DMS53 treated with DMSO at 0.1 percent for 48 hours (cell line): ENCODE results near the gene APBB2.

Experiments
- DNase-seq: peaks from one replicate; lab custom pipeline; 2025; ENCODE audit not compliant: unreplicated experiment; lab: John Stamatoyannopoulos, UW

The APBB2 gene

DNA sequence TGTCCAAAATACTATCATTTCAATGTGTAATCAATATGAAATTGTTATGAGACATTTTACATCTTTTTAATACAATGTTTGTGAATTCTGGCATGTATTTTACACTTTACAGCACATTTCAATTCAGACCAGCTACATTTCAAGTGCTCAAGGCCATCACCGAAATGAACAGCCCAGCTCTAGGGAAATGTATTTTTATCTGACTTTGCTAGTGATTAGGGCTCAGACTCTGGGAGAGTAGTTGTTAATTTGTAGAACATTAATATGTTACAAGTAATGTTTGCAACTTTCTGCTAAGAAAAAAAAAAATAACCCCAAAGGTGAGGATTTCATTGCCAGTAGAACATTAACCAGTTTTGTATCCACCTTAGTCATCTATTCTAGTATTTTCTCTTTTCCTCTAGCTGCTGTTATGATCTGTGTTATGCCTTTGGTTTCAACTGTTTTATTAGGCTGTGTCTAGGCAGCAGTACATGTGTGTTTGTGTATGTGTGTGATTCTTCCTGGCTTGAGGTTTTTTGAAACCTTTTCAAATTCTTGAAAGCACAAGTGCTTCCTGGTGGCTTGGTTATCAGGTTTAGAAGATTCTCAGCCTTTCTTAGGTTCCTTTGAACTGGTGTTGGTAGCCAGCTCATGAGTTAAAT is 338.7 kb downstream of the APBB2 start:
- DNase-seq: no peak

DNA sequence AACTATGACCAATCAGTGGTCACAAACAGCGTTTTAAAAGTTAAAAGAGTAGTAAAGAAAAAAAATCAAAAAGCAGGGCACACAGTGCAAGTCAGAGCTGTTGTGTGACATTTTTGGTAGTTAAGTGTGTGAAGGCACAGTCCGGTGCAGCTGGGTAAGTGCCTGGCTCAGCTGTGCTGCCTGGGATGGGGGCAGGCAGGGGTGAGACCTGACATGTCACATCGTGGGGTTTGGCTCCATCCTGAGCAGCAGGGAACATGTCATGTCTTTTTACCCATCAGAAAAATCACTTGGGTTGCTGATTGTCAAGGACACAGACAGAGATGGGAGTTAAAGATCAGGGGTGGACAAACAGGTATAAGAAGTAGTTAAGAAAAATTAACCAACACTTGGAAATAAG is 339.4 kb downstream of the APBB2 start:
- DNase-seq: no peak

DNA sequence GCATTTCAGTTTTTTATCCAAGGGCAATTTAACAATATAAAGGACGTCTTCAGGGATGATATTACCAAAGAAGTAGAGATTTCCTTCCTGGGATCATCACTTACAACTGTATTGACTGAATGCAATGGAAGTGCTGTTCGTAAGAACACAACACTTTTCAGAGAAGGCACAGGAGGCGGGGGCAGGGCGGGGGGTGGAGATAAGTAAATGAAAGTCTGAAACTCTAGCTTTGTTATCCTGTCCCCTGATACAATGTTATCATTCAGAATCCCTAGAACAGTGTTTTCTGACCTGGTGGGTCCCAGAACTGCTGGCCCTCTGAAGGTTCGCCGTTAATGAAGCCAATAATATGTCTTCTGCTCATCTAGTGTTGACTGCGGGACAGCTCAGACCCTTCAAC is 340.0 kb downstream of the APBB2 start:
- no peak for DNase-seq

DNA sequence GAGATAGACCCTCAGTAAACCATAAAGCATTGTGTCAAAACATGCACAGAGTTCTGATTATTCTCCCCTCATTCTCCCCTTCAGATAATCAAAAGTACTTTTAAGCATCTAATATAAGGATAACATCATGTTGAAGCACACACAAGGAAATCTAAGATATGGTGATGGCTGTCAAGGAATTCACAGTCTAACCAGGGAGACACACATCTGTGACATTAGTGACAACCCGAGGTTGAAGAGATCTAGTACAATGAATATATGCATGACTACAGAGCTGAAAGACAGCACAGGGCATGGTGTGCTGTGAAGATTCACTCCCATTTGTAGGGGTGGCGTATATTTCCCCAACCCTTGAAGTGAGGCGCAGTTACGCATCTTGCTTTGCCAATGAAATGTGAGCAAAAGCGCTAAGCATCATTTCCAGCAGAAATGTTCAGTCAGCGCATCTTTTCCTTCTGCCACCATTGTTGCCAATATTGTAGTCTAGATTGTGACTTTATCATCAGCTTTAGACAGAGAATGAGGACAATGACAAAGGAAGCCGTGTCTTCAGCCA is 342.6 kb downstream of the APBB2 start:
- DNase-seq: no peak

DNA sequence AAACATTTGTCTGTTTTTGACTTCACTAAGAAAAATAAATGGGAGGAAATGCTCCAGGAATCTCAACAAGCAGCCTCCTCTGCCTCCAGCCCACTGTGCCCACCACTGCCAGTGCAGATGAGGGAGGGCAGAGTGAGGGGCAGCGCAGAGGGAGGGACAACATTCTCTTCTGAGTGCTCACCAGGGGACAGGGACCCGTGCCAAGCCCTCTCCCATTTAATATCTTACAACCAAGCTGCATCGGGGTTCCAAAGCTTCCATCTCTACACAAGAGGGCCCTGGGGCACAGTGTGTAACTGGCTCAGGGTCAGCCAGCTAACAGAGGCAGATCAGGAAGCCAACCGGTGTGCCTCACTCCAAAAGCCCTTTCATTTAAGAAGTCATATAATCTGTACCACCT is 344.2 kb downstream of the APBB2 start:
- DNase-seq: no peak

DNA sequence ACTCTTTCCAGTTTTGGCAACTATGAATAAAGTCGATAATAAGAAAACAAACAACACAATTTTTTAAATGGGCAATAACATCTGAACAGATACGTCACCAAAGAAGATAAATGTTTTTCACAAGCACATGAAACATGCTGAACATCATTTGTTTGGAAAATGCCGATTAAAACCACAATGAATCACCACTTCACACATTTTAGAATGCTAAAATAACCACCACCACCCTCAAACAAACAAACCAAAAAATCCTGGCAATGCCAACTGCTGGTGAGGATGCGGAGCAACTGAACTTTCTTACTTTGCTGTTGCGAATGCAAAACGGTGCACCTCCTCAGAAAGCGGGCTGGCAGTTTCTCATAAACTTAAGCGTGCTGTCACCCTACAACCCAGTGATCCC is 348.6 kb downstream of the APBB2 start:
- DNase-seq: no peak

DNA sequence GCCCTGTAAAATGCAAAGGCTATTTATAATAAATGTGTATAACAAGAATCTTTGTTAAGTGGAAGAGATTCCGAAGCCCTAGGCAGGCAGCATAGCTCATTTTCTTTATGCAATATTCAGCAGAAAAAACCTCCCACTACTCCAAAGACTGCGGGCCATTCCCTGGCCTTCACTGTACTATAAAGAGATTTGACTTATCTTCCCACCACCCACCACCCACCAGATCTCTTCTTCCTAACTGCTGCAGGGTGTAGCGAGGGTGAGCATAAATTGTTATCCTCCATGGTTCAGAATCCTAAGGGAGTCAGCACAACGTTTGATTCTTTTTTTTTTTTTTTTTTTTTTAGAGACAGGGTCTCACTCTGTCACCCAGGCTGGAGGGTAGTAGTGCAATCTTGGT is 349.8 kb downstream of the APBB2 start:
- DNase-seq: no peak

DNA sequence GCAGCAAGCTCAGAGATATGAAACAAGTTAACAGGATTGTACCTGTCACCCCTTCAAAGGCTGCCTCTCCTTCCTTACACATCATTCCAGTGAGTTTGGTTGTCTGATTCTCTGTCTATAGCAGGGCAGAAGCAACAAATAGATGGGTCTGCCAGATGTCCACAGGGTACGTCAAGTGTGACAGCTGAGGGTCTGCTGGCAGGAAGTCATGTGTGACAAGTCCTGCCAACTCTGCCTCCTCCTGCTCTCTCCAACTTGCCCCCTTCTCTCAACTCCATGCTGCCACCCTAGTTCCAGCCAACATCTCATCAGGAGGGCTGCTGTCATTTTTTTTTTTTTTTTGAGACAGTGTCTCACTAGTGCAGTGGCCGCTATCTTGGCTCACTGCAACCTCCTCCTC is 355.4 kb downstream of the APBB2 start:
- no peak for DNase-seq

DNA sequence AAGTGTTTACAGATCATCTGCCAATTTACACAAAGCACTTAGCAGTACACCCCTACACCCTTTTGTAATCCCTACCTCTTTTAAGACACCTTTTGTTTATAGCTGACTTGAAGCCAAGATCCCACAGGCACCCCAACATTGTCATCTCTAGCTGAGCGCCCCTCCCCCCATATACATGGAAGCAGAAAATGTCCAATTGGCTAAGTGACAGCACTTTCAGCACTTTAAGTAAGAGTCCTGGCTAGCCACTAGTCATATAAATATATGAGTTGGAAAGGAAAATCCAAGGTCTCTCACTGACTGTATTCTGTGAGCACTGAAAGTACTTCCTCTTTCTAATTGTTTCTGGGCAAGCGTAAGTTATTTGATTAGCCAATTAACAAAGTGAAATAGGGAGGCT is 356.4 kb downstream of the APBB2 start:
- DNase-seq: no peak

DNA sequence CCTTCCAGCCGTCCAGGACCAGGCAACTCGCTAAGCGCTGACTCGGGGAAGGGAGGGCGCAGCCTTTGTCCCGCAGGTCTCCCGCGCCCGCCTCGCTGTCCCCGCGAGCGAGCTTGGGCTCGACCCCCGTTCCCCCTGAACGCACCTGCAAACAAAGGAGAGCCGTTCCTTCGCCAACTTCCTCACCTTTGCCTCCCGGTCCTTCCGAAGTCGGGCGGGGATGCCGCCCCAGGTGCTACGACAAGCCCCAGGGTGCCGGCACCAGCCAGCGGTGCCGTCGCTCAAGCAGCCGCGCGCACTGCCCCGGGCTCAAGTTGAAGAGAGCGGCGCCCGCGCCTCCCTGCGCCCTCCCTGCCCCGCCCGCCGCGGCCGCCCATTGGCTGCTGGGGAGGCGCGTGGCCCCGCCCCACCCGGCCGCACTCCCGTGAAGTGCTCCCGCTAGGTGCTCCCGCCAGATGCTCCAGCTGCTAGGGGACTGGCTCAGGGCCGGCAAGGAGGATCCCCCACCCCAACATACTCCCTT is 357.4 kb downstream of the APBB2 start:
- DNase-seq: peak; percentile 85

DNA sequence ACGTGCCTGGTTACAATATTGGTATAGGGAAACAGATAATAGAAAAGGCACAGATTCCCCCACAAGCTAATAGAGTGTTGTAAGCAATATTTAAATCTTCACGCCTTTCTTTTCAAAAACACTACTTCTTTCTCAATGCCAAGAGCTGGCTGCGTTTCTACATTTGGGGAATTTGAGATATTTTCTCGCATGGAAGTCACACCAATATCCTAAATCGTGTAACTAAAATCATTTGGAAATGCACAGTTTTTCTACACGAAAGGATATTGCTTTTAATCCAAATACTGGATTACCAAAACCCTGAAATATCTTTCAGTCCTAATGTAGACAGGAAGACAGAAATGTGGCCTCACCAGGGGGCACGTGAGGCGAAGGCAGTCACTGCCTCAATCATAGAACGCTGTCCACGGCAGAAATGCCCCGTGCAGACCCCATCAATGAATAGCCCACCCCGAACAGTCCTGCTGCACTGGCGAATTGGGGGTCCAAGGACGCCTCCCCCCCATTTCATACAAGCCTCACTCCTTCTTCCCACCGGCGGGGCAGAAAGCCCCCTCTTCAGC is 358.0 kb downstream of the APBB2 start:
- no peak for DNase-seq

DNA sequence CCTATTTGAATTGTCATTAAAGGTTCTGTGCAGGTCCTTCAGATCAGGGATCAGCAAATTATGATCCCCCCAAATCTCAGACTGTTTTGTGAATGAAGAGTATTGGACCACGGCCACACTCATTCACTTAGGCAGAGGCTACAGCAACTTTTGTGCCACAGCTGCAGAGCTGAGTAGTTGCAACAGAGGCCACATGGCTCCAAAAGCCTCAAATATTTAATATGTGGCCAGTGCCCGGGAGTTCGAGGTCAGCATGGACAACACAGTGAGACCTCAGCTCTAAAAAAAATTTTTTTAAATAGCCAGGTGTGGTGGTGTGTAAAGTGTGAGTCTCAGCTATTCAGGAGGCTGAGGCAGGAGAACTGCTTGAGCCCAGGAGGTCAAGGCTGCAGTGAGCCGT is 363.8 kb downstream of the APBB2 start:
- DNase-seq: no peak

DNA sequence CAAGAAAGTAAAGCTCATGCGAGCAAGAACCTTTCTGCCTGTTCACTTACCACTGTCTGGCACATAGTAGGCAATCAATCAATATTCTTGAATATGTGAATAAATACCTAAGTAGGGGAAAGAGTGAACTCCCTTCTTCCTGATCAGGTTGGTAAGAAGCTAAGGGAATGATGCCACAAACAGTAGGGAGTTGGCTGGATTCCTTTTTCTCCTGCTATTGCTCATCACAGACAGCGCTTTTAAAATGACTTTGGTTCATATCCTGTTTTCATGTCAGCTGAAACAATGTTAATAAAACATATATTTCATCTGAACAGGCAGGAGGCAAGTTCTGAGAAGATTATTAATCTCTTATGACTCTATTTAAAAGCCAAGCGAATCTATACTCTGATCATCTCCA is 365.4 kb downstream of the APBB2 start:
- DNase-seq: no peak

DNA sequence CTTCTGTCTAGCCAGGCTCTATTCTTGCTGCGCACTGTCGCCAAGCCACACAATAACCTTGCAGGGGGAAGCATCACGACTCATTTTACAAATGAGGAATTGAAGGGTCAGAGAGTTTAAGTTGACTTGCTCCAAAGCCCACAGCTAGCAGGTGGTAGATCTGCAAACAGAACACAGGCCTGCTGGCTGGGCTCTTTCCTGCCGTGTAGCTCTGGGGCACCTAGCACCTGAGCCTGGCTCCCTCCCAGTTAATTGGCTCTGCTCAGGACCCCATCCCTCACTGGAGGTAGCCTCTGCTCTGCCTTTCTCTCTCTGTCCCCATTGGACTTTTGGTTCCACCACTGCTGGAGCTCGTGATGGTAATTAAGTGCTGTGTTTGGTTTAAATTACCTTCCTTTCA is 366.1 kb downstream of the APBB2 start:
- no peak for DNase-seq

DNA sequence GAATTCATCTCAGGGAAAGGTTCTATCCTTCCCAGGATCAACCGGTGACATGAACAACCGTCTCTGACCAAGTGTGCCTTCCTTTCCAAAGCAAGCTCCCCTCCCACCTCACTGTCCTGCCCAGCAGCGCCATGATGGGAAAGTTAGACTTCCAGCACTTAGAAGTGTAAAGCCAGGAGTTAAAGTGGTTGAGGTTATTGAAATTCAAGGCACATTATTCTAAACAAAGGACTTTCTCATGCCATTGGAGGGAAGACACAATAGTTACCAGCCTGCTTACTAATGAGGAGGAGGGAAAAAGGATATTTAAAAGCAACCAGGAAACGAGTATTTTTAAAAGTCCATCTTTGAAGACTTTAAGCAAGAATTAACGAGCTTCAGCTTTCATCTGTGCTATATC is 367.8 kb downstream of the APBB2 start:
- no peak for DNase-seq

DNA sequence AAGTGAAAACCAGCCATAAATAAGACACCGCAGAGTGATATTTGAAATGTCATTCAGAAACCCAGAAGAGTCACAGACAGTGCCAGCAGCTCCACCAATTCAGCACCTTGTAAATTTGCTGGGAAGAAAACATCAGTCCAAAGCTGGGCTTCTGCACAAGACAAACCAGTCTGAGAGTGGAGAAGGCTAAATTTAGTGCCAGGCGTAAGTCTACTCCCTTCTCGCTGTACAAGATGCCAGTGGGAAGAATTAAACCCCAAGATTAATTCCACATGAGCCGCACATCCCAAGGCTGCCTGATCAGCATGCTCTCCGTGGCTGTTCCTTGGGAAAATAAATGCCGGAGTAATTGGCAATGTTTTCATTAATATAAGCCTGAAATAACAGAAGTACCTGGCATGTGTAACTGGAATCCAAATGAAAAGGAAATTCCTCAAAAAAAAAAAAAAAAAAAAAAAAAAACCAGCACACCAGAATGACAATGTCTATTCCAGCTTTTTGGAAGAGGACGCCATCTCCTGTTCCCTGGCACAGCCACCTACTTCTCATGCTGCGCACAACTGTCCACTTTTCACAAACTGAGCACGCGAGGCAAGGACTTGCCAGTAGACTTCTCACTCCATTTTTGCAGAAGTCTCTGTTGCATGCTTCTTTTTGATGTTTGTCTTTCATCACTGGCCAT is 369.0 kb downstream of the APBB2 start:
- no peak for DNase-seq

DNA sequence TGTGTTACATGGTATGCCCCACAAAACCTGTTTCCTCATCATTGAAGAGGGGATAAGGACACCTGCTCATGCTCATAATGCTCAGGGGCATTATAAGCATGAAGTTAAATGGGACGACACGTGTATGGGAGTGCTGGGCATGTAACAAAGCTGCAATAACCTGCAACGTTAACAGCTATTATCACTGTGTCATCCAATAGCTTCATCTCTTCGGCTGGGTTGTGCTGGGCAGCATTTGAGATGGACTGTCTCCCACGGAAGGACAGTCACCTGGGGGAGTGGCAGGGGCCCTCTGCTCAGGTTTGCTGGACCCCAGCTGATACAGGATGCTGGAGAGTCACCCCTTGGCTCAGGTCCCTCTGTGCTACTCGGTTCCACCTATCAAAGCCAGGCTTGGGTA is 370.1 kb downstream of the APBB2 start:
- DNase-seq: no peak

DNA sequence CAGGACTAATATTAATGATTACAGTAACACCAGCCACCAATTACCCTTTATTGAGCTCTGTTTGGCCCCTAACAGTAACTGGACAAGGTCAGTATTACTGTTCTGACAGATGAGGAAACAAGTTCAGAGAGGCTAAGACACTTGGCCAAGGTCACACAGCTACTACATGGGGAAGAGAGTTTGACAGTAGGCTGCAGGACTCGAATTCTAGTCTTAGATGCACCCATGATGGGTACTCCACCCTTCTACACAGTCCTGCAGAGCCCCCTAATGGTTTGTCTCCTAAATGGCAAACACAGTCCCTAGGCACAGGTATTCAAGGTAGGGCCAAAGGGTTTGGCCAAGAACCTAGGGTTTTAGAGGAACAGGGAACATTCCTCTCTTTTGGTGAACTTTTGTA is 370.6 kb downstream of the APBB2 start:
- DNase-seq: peak; percentile 39

DNA sequence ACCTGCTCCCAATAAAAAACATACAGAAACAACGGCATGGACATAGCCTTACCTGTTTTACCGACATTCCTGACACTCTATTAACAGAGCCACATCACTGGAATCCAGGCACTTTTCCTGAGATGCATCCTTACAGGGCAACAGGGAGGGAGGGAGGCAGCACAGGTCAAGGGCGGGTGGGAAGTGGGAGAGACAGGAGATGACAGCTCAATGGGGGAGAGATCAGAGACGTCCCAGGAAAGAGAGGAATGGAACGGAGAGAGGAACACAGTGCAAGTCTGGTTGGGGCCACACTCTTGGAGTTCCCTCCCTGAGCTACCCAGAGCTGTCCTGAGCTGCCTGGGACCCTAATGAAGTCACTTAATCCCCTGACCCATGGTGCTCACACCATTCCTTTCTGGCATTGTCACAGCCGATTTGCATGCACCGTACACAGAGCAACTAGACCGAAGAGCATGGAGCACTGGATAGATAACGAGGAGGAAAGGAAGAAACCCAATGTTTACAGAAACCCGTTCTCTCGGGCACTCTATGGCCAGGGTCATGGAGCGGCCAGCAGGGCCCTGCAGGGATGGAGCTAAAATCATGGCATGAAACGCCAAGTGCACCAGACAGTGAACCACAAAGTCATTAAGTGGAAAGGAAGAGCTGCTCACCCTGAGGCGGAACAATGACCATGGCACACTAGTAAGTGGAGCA is 371.5 kb downstream of the APBB2 start:
- DNase-seq: peak; percentile 81

DNA sequence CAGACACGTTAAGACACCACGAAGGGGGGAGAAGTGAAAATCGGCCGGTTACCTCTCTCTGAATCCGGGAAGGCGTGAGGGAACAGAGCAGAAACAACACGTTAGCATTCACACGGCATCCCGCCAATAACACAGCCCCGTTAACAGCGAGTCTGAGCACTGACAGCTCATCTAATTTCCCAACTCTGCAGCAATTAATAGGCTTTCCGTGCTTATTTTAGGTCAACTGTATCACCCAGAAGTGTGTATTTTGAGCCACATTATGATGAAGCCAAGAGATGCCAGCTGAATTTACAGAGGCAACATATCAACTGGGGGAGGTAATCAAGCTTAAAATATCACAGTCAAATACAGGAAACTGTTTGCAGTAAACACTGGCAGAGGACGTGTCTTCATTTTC is 372.0 kb downstream of the APBB2 start:
- no peak for DNase-seq

DNA sequence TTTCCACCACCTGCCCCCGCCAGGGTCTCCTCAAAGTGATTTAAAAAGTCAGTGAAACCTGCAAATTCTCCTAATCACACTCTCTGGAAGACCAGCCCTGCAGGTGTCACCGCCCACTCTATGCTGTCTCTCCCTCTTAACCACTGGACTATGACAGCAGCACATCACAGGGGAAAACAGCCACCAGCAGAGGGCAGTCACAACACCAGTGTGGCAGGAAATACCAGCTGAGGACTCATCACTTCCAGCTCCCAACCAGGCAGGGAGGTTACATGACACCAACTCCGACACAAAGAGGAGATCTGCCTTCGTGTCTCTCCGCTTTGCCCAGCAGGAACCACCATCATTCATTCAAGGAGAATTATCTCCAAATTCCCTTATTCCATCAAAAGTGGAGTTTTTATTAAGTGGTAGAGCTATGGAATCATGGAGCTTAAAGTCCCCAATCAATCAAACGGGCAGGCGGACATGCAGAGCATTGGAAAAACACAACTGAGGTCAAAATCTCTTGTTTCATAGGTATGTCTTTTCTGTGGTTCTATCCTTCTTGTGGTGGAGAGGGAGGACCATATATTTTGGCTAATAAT is 373.3 kb downstream of the APBB2 start:
- DNase-seq: peak; percentile 91
